HepG2 (cell line): ENCODE results near the gene PDZD2. TPM values are rescaled to one million over a fixed set of nuclear protein-coding genes. Genes with fewer than 3 reads are reported as not detected.

Experiments
- ATAC-seq: fragments of 200-7000 bp; cut with Tn5 transposase; 3 replicates; pipeline ENCODE4 v1.9.1; 2020; ENCODE audit warnings: mild to moderate bottlenecking, moderate library complexity
- BruUV-seq: library from RNA; stranded (reverse); fragments of 400-500 nt; replicated peaks from 2 replicates; lab custom pipeline; 2021; lab: Mats Ljungman, UMichigan
- CTCF ChIA-PET: fragments of 300-600 bp; formaldehyde crosslinking; extraction: SDS; loops from one replicate; lab custom pipeline; 2021; ENCODE audit warnings: low total read pairs, inconsistent platforms, low intra/inter-chr PET ratio; lab: Yijun Ruan, JAX
- POLR2A ChIA-PET: fragments of 350-600 bp; sonication (Branson Sonifier 250); formaldehyde crosslinking; loops from one replicate; lab custom pipeline; 2020; ENCODE audit warnings: antibody characterized with exemption, inconsistent platforms; lab: Yijun Ruan, JAX
- DNase-seq: peaks from one replicate; pipeline ENCODE4 v3.0.0-alpha.2; 2015; ENCODE audit warnings: low spot score
- FAIRE-seq: peaks from 3 replicates; lab custom pipeline; 2011; peaks lifted over from hg19 to GRCh38; lab: Jason Lieb, UNC
- H2AFZ ChIP-seq: one replicate; pipeline ENCODE4 v1.6.1; 2011; ENCODE audit warnings: low read length, inconsistent platforms
- H3K27ac ChIP-seq: fragments of 300-600 bp; 3 replicates; pipeline ENCODE4 v1.8.0; 2011; ENCODE audit warnings: mixed run types, mild to moderate bottlenecking, mixed read lengths, low read length, inconsistent platforms; ENCODE audit not compliant: insufficient read depth; ENCODE audit errors: extremely low read length
- H3K27me3 ChIP-seq, 2 experiments: fragments of 200-600 bp in 1 of 2; 2 replicates in 1 of 2; 3 replicates in 1 of 2; pipeline versions ENCODE4 v1.6.0 to v1.8.0; 2011; ENCODE audit warnings: low read length in 2 of 2, mild to moderate bottlenecking in 2 of 2, moderate library complexity in 2 of 2, inconsistent platforms in 1 of 2; ENCODE audit not compliant: insufficient read depth in 2 of 2, control insufficient read depth in 1 of 2
- H3K36me3 ChIP-seq, 2 experiments: fragments of 200-600 bp in 1 of 2; replicated peaks in 1 of 2; 2 replicates in 1 of 2; 3 replicates in 1 of 2; pipeline versions ENCODE4 v1.5.1 to v1.8.0; 2011; ENCODE audit warnings: low read length in 2 of 2, inconsistent platforms in 1 of 2; ENCODE audit not compliant: insufficient read depth in 2 of 2, control insufficient read depth in 1 of 2
- H3K4me1 ChIP-seq: 2 replicates; pipeline ENCODE4 v1.5.1; 2012; ENCODE audit warnings: low read length, inconsistent platforms; ENCODE audit not compliant: insufficient read depth
- H3K4me2 ChIP-seq: 2 replicates; pipeline ENCODE4 v1.6.0; 2011; ENCODE audit warnings: low read depth, low read length, inconsistent platforms
- H3K4me3 ChIP-seq, 3 experiments: fragments of 200-600 bp in 1 of 3; sonication (generic), shearing (Covaris generic) in 1 of 3; replicated peaks in 1 of 3; 2 replicates each; pipeline ENCODE4 v1.5.1; 2011 to 2016; ENCODE audit warnings: low read length in 3 of 3, inconsistent platforms in 2 of 3, low read depth in 2 of 3, mild to moderate bottlenecking in 2 of 3, control low read depth in 1 of 3, mixed read lengths in 1 of 3; ENCODE audit not compliant: insufficient read depth in 1 of 3
- H3K79me2 ChIP-seq: one replicate; pipeline ENCODE4 v1.6.1; 2011; ENCODE audit warnings: low read length, inconsistent platforms; ENCODE audit not compliant: insufficient read depth
- H3K9ac ChIP-seq: 2 replicates; pipeline ENCODE4 v1.6.0; 2011; ENCODE audit warnings: mild to moderate bottlenecking, low read depth, low read length, inconsistent platforms; ENCODE audit not compliant: insufficient read depth
- H3K9me3 ChIP-seq: 2 replicates; pipeline ENCODE4 v1.5.1; 2012; ENCODE audit warnings: mild to moderate bottlenecking, low read length
- H4K20me1 ChIP-seq: 2 replicates; pipeline ENCODE4 v1.6.0; 2011; ENCODE audit warnings: inconsistent platforms, mild to moderate bottlenecking, low read length, moderate library complexity; ENCODE audit not compliant: insufficient read depth
- FOXK2 ChIP-seq: fragments of 450-650 bp; IDR thresholded peaks from 2 replicates; pipeline ENCODE4 v1.6.1; 2016
- HNF4A ChIP-seq: sonication (generic); formaldehyde crosslinking; IDR thresholded peaks from 2 replicates; pipeline ENCODE4 v1.4.0; 2020; ENCODE audit warnings: missing genetic modification reagents
- SP4 ChIP-seq: sonication (generic); formaldehyde crosslinking; IDR thresholded peaks from 2 replicates; pipeline ENCODE4 v1.8.1; 2023; ENCODE audit warnings: mild to moderate bottlenecking, missing genetic modification reagents
- ZNF33A ChIP-seq: sonication (generic); formaldehyde crosslinking; IDR thresholded peaks from 2 replicates; pipeline ENCODE4 v1.5.1; 2020; ENCODE audit warnings: missing genetic modification reagents, mild to moderate bottlenecking, moderate library complexity, borderline replicate concordance
- ZNF431 ChIP-seq: sonication (generic); formaldehyde crosslinking; IDR thresholded peaks from 2 replicates; pipeline ENCODE4 v1.9.0; 2022; ENCODE audit warnings: missing genetic modification reagents, low read depth, mild to moderate bottlenecking, borderline replicate concordance
- ZNF468 ChIP-seq: sonication (generic); formaldehyde crosslinking; IDR thresholded peaks from 2 replicates; pipeline ENCODE4 v1.8.0; 2022; ENCODE audit warnings: mild to moderate bottlenecking, moderate library complexity, missing genetic modification reagents
- ZNF7 ChIP-seq: IDR thresholded peaks from 2 replicates; pipeline ENCODE4 v1.6.1; 2016; ENCODE audit warnings: missing biosample characterization, missing genetic modification reagents
- ZNF746 ChIP-seq: sonication (generic); formaldehyde crosslinking; IDR thresholded peaks from 2 replicates; pipeline ENCODE4 v1.8.0; 2022; ENCODE audit warnings: mild to moderate bottlenecking, missing genetic modification reagents
- WGBS: methylation state at CpG from one replicate; pipeline ENCODE4 v1.1.6; 2017; ENCODE audit warnings: low lambda C conversion rate; 5-methylcytosine and 5-hydroxymethylcytosine counted together
- in situ Hi-C: cut with HindIII; loops from 2 replicates; pipeline ENCODE4 v1.10.0; 2017; ENCODE audit warnings: low pct_unique_long_range_greater_than_20kb; ENCODE audit not compliant: extremely low pct_ligation_motif_present
- intact Hi-C: fragments of 100-400 bp; cut with micrococcal nuclease; formaldehyde crosslinking; loops from one replicate; pipeline ENCODE4 v1.10.0; 2022; ENCODE audit not compliant: unreplicated experiment
- polyA plus RNA-seq, 8 experiments: library from polyadenylated mRNA; depleted of rRNA in 3 of 8; stranded (reverse) in 7 of 8; unstranded in 1 of 8; fragments of >200 nt; fragmentation: Illumina TruSeq in 4 of 8; extraction: Trizol in 4 of 8; gene quantifications; 2 replicates each; pipeline versions ENCODE4 v1.2.1 to v1.2.3, GENCODE V29; 2011 to 2016; ENCODE audit warnings: low read depth in 4 of 8, missing spikeins in 1 of 8, mixed read lengths in 1 of 8; ENCODE audit not compliant: insufficient read depth in 1 of 8
- total RNA-seq, 5 experiments: library from RNA; depleted of rRNA; stranded (reverse); fragments of >200 nt; fragmentation: Illumina TruSeq; extraction: Trizol; gene quantifications; 2 replicates each; pipeline ENCODE4 v1.2.3, GENCODE V29; 2016; ENCODE audit warnings: low read depth in 1 of 5
- TF ChIP-seq, protein P1 (sequence below): sonication (generic); formaldehyde crosslinking; IDR thresholded peaks from 2 replicates; pipeline ENCODE4 v1.4.0; 2020; ENCODE audit warnings: missing genetic modification reagents, mild to moderate bottlenecking, borderline replicate concordance
- TF ChIP-seq, protein P2 (sequence below): IDR thresholded peaks from 2 replicates; pipeline ENCODE4 v1.6.1; 2012; ENCODE audit warnings: low read depth, low read length, improper control_type of control experiment

PDZD2 gene
- total and polyA plus RNA-seq, 2 of the 13 experiments (the other 11 are each of a cell fraction or from before 2014, with no cell fraction given) = 0.04 TPM; not detected in 1

GRCh38 chr5:31678180-31678579, 39.2 kb downstream of the PDZD2 start:
- no peak overlapping the region for H3K9ac ChIP-seq
- ChIA-PET POLR2A (no interaction called here), CTCF (no interaction called here)
- peaks cover 4 to 10% of the 10 kb centered on the region in 2 experiments; a peak in 4 of 5 replicates for H3K27me3 ChIP-seq
- no peak for ATAC-seq
- H3K4me2 ChIP-seq = no peak overlapping the region
- FAIRE-seq = no peak
- H3K9me3 ChIP-seq = no peaks in the 10 kb centered on the region
- no peak overlapping the region for H3K27ac ChIP-seq
- no peaks in the 10 kb centered on the region for H3K4me1 ChIP-seq
- WGBS = 0% methylated on average over 3 of the region's 6 CpGs
- no peaks in the 10 kb centered on the region for H3K79me2 ChIP-seq
- H4K20me1 ChIP-seq = no peaks in the 10 kb centered on the region
- H3K4me3 ChIP-seq = no peak overlapping the region
- DNase-seq = no peak
- no peak for TF ChIP-seq ZNF7 (CRISPR knock-in tag)
- TF ChIP-seq ZNF33A (CRISPR knock-in tag) = no peak
- TF ChIP-seq ZNF431 (CRISPR knock-in tag) = no peak
- TF ChIP-seq ZNF468 (CRISPR knock-in tag) = no peak
- no peak for TF ChIP-seq FOXK2
- TF ChIP-seq, protein P1, sequence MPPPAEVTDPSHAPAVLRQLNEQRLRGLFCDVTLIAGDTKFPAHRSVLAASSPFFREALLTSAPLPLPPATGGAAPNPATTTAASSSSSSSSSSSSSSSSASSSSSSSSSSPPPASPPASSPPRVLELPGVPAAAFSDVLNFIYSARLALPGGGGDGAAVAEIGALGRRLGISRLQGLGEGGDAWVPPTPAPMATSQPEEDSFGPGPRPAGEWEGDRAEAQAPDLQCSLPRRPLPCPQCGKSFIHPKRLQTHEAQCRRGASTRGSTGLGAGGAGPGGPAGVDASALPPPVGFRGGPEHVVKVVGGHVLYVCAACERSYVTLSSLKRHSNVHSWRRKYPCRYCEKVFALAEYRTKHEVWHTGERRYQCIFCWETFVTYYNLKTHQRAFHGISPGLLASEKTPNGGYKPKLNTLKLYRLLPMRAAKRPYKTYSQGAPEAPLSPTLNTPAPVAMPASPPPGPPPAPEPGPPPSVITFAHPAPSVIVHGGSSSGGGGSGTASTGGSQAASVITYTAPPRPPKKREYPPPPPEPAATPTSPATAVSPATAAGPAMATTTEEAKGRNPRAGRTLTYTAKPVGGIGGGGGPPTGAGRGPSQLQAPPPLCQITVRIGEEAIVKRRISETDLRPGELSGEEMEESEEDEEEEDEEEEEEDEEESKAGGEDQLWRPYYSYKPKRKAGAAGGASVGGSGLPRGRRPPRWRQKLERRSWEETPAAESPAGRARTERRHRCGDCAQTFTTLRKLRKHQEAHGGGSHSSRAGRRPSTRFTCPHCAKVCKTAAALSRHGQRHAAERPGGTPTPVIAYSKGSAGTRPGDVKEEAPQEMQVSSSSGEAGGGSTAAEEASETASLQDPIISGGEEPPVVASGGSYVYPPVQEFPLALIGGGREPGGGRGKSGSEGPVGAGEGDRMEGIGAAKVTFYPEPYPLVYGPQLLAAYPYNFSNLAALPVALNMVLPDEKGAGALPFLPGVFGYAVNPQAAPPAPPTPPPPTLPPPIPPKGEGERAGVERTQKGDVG (CRISPR knock-in tag) = no peak
- TF ChIP-seq HNF4A (CRISPR knock-in tag) = no peak
- TF ChIP-seq ZNF746 = no peak
- TF ChIP-seq, protein P2, sequence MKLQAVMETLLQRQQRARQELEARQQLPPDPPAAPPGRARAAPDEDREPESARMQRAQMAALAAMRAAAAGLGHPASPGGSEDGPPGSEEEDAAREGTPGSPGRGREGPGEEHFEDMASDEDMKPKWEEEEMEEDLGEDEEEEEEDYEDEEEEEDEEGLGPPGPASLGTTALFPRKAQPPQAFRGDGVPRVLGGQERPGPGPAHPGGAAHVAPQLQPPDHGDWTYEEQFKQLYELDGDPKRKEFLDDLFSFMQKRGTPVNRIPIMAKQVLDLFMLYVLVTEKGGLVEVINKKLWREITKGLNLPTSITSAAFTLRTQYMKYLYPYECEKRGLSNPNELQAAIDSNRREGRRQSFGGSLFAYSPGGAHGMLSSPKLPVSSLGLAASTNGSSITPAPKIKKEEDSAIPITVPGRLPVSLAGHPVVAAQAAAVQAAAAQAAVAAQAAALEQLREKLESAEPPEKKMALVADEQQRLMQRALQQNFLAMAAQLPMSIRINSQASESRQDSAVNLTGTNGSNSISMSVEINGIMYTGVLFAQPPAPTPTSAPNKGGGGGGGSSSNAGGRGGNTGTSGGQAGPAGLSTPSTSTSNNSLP = no peak
- TF ChIP-seq SP4 = no peak
- intact Hi-C loops (no loop called here), in situ Hi-C loops (no loop called here)
- H3K36me3 ChIP-seq = no peaks in the 10 kb centered on the region
- no peak overlapping the region for H2AFZ ChIP-seq
- no TSS peak for BruUV-seq
